ENCODE data around the gene PKD1L1. TPM values are rescaled to one million over a fixed set of nuclear protein-coding genes. Genes with fewer than 3 reads are reported as not detected.
A peak's percentile ranks its signal among the peaks of the same experiment; 100 is the strongest.

The PKD1L1 gene
- total RNA-seq, 2 donors from 2014 or later, result 0.77 to 0.83 TPM

GRCh38 chr7:47939425-47940036 lies 8.7 kb downstream of the PKD1L1 start:
- no peaks in the 10 kb centered on the region for H3K27me3 Mint-ChIP-seq
- peaks cover 5% of the 10 kb centered on the region for H3K4me1 Mint-ChIP-seq
- H3K9me3 ChIP-seq (ENCODE audit: control insufficient read depth, low read length, poor library complexity, severe bottlenecking), result no peaks in the 10 kb centered on the region
- DNase-seq (no peak), ATAC-seq (no peak)
- H3K27ac Mint-ChIP-seq, result no peak overlapping the region
- no peak overlapping the region for H3K4me3 Mint-ChIP-seq
- H3K36me3 Mint-ChIP-seq (ENCODE audit: low read depth), result peaks cover 2% of the 10 kb centered on the region

- ATAC-seq, result no peak
- no peak overlapping the region for H3K27ac Mint-ChIP-seq
Observed at GRCh38 chr7:47938574-47939165, 9.6 kb downstream of the PKD1L1 start.

GRCh38 chr7:47937711-47938573 lies 10.3 kb downstream of the PKD1L1 start:
- no peaks in the 10 kb centered on the region for H3K9me3 ChIP-seq (ENCODE audit: control insufficient read depth, low read length, poor library complexity, severe bottlenecking)
- Mint-ChIP-seq H3K27me3 (no peaks in the 10 kb centered on the region), H3K4me1 (peaks cover 5% of the 10 kb centered on the region), H3K27ac (no peak overlapping the region), H3K36me3 (ENCODE audit: low read depth) (peaks cover 2% of the 10 kb centered on the region), H3K4me3 (no peak overlapping the region)
- ATAC-seq (no peak), DNase-seq (no peak)

More at GRCh38 chr7:47938574-47939165, 9.6 kb downstream of the PKD1L1 start:
- Mint-ChIP-seq H3K4me1 (peaks cover 5% of the 10 kb centered on the region), H3K4me3 (no peak overlapping the region), H3K27me3 (no peaks in the 10 kb centered on the region), H3K36me3 (ENCODE audit: low read depth) (peaks cover 2% of the 10 kb centered on the region)
- no peak for DNase-seq
- H3K9me3 ChIP-seq (ENCODE audit: control insufficient read depth, low read length, poor library complexity, severe bottlenecking), result no peaks in the 10 kb centered on the region

- DNase-seq, result no peak
- no peak overlapping the region for H3K27ac Mint-ChIP-seq
- ATAC-seq, result peak; percentile 57
- H3K9me3 ChIP-seq (ENCODE audit: control insufficient read depth, low read length, poor library complexity, severe bottlenecking), result no peaks in the 10 kb centered on the region
- H3K4me1 Mint-ChIP-seq, result peaks cover 5% of the 10 kb centered on the region
- H3K27me3 Mint-ChIP-seq, result no peaks in the 10 kb centered on the region
- peaks cover 2% of the 10 kb centered on the region for H3K36me3 Mint-ChIP-seq (ENCODE audit: low read depth)
- H3K4me3 Mint-ChIP-seq, result no peak overlapping the region
Observed at GRCh38 chr7:47937065-47937687, 11.1 kb downstream of the PKD1L1 start.

GRCh38 chr7:47936323-47936722 lies 11.9 kb downstream of the PKD1L1 start:
- DNase-seq (no peak), ATAC-seq (no peak)
- no peaks in the 10 kb centered on the region for H3K9me3 ChIP-seq (ENCODE audit: control insufficient read depth, low read length, poor library complexity, severe bottlenecking)
- Mint-ChIP-seq H3K4me1 (peaks cover 5% of the 10 kb centered on the region), H3K27me3 (no peaks in the 10 kb centered on the region), H3K27ac (no peak overlapping the region), H3K36me3 (ENCODE audit: low read depth) (peaks cover 2% of the 10 kb centered on the region), H3K4me3 (no peak overlapping the region)

- Mint-ChIP-seq H3K4me1 (peaks cover 5% of the 10 kb centered on the region), H3K27ac (no peak overlapping the region), H3K27me3 (no peaks in the 10 kb centered on the region), H3K4me3 (no peak overlapping the region), H3K36me3 (ENCODE audit: low read depth) (peaks cover 2% of the 10 kb centered on the region)
- no peak for ATAC-seq
- no peaks in the 10 kb centered on the region for H3K9me3 ChIP-seq (ENCODE audit: control insufficient read depth, low read length, poor library complexity, severe bottlenecking)
- DNase-seq, result no peak
Observed at GRCh38 chr7:47935336-47935735, 12.9 kb downstream of the PKD1L1 start.

GRCh38 chr7:47934831-47935230 lies 13.4 kb downstream of the PKD1L1 start:
- no peaks in the 10 kb centered on the region for H3K27me3 Mint-ChIP-seq
- H3K4me3 Mint-ChIP-seq, result no peak overlapping the region
- H3K27ac Mint-ChIP-seq, result no peak overlapping the region
- no peak for ATAC-seq
- peaks cover 2% of the 10 kb centered on the region for H3K36me3 Mint-ChIP-seq (ENCODE audit: low read depth)
- no peak for DNase-seq
- no peaks in the 10 kb centered on the region for H3K9me3 ChIP-seq (ENCODE audit: control insufficient read depth, low read length, poor library complexity, severe bottlenecking)
- peaks cover 5% of the 10 kb centered on the region for H3K4me1 Mint-ChIP-seq

GRCh38 chr7:47933215-47933614 lies 15.1 kb downstream of the PKD1L1 start:
- Mint-ChIP-seq H3K4me3 (no peak overlapping the region), H3K4me1 (peaks cover 5% of the 10 kb centered on the region), H3K27me3 (no peaks in the 10 kb centered on the region), H3K27ac (no peak overlapping the region), H3K36me3 (ENCODE audit: low read depth) (peaks cover 2% of the 10 kb centered on the region)
- ATAC-seq, result no peak
- no peaks in the 10 kb centered on the region for H3K9me3 ChIP-seq (ENCODE audit: control insufficient read depth, low read length, poor library complexity, severe bottlenecking)
- DNase-seq, result no peak

- Mint-ChIP-seq H3K4me1 (peaks cover 4% of the 10 kb centered on the region), H3K4me3 (no peak overlapping the region)
Observed at GRCh38 chr7:47932466-47933037, 15.7 kb downstream of the PKD1L1 start.

GRCh38 chr7:47932016-47932415 lies 16.2 kb downstream of the PKD1L1 start:
- Mint-ChIP-seq H3K36me3 (ENCODE audit: low read depth) (no peaks in the 10 kb centered on the region), H3K27me3 (no peaks in the 10 kb centered on the region), H3K4me1 (no peaks in the 10 kb centered on the region), H3K27ac (no peak overlapping the region), H3K4me3 (no peak overlapping the region)
- no peak for ATAC-seq
- DNase-seq, result no peak
- no peaks in the 10 kb centered on the region for H3K9me3 ChIP-seq (ENCODE audit: control insufficient read depth, low read length, poor library complexity, severe bottlenecking)

More at GRCh38 chr7:47932466-47933037, 15.7 kb downstream of the PKD1L1 start:
- no peaks in the 10 kb centered on the region for H3K9me3 ChIP-seq (ENCODE audit: control insufficient read depth, low read length, poor library complexity, severe bottlenecking)
- H3K36me3 Mint-ChIP-seq (ENCODE audit: low read depth), result peaks cover 2% of the 10 kb centered on the region
- no peak for ATAC-seq
- H3K27ac Mint-ChIP-seq, result no peak overlapping the region
- no peak for DNase-seq
- no peaks in the 10 kb centered on the region for H3K27me3 Mint-ChIP-seq

GRCh38 chr7:47931005-47932004 lies 17.0 kb downstream of the PKD1L1 start:
- Mint-ChIP-seq H3K27ac (no peak overlapping the region), H3K27me3 (no peaks in the 10 kb centered on the region), H3K4me3 (no peak overlapping the region), H3K4me1 (no peaks in the 10 kb centered on the region), H3K36me3 (ENCODE audit: low read depth) (no peaks in the 10 kb centered on the region)
- DNase-seq, result no peak
- no peak for ATAC-seq
- H3K9me3 ChIP-seq (ENCODE audit: control insufficient read depth, low read length, poor library complexity, severe bottlenecking), result no peaks in the 10 kb centered on the region

GRCh38 chr7:47924266-47924665 lies 24.0 kb downstream of the PKD1L1 start:
- Mint-ChIP-seq H3K36me3 (ENCODE audit: low read depth) (peaks cover 3% of the 10 kb centered on the region), H3K27me3 (no peaks in the 10 kb centered on the region), H3K4me1 (no peaks in the 10 kb centered on the region), H3K27ac (no peak overlapping the region), H3K4me3 (no peak overlapping the region)
- ATAC-seq, result no peak
- H3K9me3 ChIP-seq (ENCODE audit: control insufficient read depth, low read length, poor library complexity, severe bottlenecking), result no peaks in the 10 kb centered on the region
- DNase-seq, result no peak

All from T-helper 17 cell (primary cell).